Stomach (tissue), 4 donors: ENCODE data around the gene FOXO1.

Source experiments
- CTCF ChIP-seq, 7 experiments: fragments of 450-650 bp in 4 of 7; fragments of 200-600 bp in 3 of 7; sonication (generic) in 3 of 7; IDR thresholded peaks; one replicate each; pipeline ENCODE4 v1.5.1; 2016 to 2019; ENCODE audit warnings: antibody characterized with exemption in 7 of 7, control low read depth in 2 of 7, mild to moderate bottlenecking in 1 of 7
- EP300 ChIP-seq: sonication (generic); formaldehyde crosslinking; IDR thresholded peaks from one replicate; pipeline ENCODE4 v1.6.1; 2017; ENCODE audit warnings: antibody characterized with exemption
- POLR2A ChIP-seq, 4 donors: fragments of 450-650 bp; IDR thresholded peaks; one replicate each; pipeline ENCODE4 v1.6.1; 2016; ENCODE audit warnings: antibody characterized with exemption in 4 of 4, control low read depth in 2 of 4, mild to moderate bottlenecking in 1 of 4, moderate library complexity in 1 of 4
- POLR2AphosphoS5 ChIP-seq, 3 donors: sonication (generic); formaldehyde crosslinking; IDR thresholded peaks; one replicate each; pipeline ENCODE4 v1.6.1; 2016; ENCODE audit warnings: antibody characterized with exemption in 3 of 3

GRCh38 chr13:40624986-40625385, 41.5 kb downstream of the FOXO1 start:
- TF ChIP-seq CTCF (IDR thresholded peaks at IDR 0.05) (no peak), POLR2AphosphoS5 (IDR thresholded peaks at IDR 0.05) (no peak), POLR2A (IDR thresholded peaks at IDR 0.05) (no peak), EP300 (no peak)
